GM23338 (cell line): ENCODE data around the gene SYT11.

ENCODE experiments used
- JUNB ChIP-seq: IDR thresholded peaks from one replicate; pipeline ENCODE4 v1.6.1; 2016; ENCODE audit warnings: antibody characterized with exemption; ENCODE audit not compliant: unreplicated experiment
- POLR2AphosphoS5 ChIP-seq: IDR thresholded peaks from 2 replicates; pipeline ENCODE4 v1.6.1; 2016; ENCODE audit warnings: antibody characterized with exemption, low read depth
- TF ChIP-seq, protein P1 (sequence below), 2 experiments: fragments of 200-600 bp in 1 of 2; sonication (generic) in 1 of 2; conservative IDR thresholded peaks; 2 replicates each; pipeline versions ENCODE4 v1.5.1 to v1.6.1; 2016 to 2017; ENCODE audit warnings: antibody characterized with exemption in 2 of 2, low read depth in 2 of 2, mild to moderate bottlenecking in 2 of 2, moderate library complexity in 1 of 2
- TF ChIP-seq, protein P2 (sequence below): IDR thresholded peaks from one replicate; pipeline ENCODE4 v1.6.1; 2018; ENCODE audit warnings: antibody characterized with exemption; ENCODE audit not compliant: unreplicated experiment

DNA sequence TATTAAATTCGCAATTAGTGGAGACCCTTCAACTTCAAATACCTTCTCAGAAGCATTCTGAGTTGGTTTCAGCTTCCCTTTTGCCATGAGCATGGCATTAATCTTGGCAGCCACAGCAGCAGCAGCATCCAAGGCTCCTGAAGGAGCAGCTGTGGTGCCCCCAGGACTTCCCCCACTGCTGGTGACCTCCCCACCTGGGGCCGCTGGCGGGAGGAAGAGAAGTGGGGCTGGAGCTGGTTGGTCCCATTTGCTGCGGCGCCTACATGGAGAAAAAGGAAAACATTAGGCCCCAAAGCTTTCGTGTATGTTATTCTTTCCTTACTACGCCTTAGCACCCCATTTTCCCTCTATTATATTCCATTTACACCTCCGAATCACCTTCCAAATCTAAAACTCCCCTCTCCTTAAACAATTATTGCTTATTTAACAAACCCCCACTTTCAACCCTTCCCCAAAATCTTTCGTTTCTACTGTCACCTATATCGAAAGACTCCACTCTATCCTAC, 74.3 kb downstream of the SYT11 start:
- TF ChIP-seq, protein P1, sequence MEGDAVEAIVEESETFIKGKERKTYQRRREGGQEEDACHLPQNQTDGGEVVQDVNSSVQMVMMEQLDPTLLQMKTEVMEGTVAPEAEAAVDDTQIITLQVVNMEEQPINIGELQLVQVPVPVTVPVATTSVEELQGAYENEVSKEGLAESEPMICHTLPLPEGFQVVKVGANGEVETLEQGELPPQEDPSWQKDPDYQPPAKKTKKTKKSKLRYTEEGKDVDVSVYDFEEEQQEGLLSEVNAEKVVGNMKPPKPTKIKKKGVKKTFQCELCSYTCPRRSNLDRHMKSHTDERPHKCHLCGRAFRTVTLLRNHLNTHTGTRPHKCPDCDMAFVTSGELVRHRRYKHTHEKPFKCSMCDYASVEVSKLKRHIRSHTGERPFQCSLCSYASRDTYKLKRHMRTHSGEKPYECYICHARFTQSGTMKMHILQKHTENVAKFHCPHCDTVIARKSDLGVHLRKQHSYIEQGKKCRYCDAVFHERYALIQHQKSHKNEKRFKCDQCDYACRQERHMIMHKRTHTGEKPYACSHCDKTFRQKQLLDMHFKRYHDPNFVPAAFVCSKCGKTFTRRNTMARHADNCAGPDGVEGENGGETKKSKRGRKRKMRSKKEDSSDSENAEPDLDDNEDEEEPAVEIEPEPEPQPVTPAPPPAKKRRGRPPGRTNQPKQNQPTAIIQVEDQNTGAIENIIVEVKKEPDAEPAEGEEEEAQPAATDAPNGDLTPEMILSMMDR (conservative IDR thresholded peaks at IDR 0.05; ENCODE audit: low read depth in 2 of 2): no peak
- TF ChIP-seq, protein P2, sequence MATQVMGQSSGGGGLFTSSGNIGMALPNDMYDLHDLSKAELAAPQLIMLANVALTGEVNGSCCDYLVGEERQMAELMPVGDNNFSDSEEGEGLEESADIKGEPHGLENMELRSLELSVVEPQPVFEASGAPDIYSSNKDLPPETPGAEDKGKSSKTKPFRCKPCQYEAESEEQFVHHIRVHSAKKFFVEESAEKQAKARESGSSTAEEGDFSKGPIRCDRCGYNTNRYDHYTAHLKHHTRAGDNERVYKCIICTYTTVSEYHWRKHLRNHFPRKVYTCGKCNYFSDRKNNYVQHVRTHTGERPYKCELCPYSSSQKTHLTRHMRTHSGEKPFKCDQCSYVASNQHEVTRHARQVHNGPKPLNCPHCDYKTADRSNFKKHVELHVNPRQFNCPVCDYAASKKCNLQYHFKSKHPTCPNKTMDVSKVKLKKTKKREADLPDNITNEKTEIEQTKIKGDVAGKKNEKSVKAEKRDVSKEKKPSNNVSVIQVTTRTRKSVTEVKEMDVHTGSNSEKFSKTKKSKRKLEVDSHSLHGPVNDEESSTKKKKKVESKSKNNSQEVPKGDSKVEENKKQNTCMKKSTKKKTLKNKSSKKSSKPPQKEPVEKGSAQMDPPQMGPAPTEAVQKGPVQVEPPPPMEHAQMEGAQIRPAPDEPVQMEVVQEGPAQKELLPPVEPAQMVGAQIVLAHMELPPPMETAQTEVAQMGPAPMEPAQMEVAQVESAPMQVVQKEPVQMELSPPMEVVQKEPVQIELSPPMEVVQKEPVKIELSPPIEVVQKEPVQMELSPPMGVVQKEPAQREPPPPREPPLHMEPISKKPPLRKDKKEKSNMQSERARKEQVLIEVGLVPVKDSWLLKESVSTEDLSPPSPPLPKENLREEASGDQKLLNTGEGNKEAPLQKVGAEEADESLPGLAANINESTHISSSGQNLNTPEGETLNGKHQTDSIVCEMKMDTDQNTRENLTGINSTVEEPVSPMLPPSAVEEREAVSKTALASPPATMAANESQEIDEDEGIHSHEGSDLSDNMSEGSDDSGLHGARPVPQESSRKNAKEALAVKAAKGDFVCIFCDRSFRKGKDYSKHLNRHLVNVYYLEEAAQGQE: no peak
- TF ChIP-seq JUNB (no peak), POLR2AphosphoS5 (no peak)
